K562 (cell line): Measurements from ENCODE around the gene TUB. TPM values are rescaled to one million over a fixed set of nuclear protein-coding genes. Genes with fewer than 3 reads are reported as not detected.

Experiments used
- ATAC-seq: fragments of 200-7000 bp; cut with Tn5 transposase; 3 replicates; pipeline ENCODE4 v1.9.1; 2020; ENCODE audit warnings: moderate library complexity
- BruUV-seq: library from RNA; stranded (reverse); fragments of 400-500 nt; replicated peaks from 2 replicates; lab custom pipeline; 2021; lab: Mats Ljungman, UMichigan
- CTCF ChIA-PET: fragments of 300-600 bp; formaldehyde crosslinking; extraction: SDS; loops from one replicate; lab custom pipeline; 2021; ENCODE audit warnings: low intra/inter-chr PET ratio; lab: Yijun Ruan, JAX
- POLR2A ChIA-PET: fragments of 300-600, 350-650 bp; sonication (Branson Sonifier 250); formaldehyde crosslinking; extraction: SDS; loops from one replicate; lab custom pipeline; 2021; ENCODE audit warnings: antibody characterized with exemption, inconsistent platforms; lab: Yijun Ruan, JAX
- DNase-seq, 4 experiments: peaks; one replicate each; pipeline versions ENCODE4 v3.0.0 to v3.0.0-alpha.2; 2011 to 2018; ENCODE audit warnings: low spot score in 3 of 4, mixed read lengths in 3 of 4; ENCODE audit errors: extremely low read depth in 1 of 4
- FAIRE-seq: peaks from 2 replicates; lab custom pipeline; 2011; peaks lifted over from hg19 to GRCh38; lab: Jason Lieb, UNC
- H2AFZ ChIP-seq: 2 replicates; pipeline ENCODE4 v1.6.0; 2011; ENCODE audit warnings: low read depth, low read length, control low read depth, inconsistent platforms
- H3K27ac ChIP-seq: fragments of 200-600 bp; 3 replicates; pipeline ENCODE4 v1.8.0; 2011; ENCODE audit warnings: low read depth, mild to moderate bottlenecking, control low read depth, inconsistent platforms, low read length, moderate library complexity, mixed read lengths; ENCODE audit errors: extremely low read depth
- H3K27me3 ChIP-seq, 2 experiments: fragments of 300-600 bp in 1 of 2; 2 replicates in 1 of 2; 3 replicates in 1 of 2; pipeline versions ENCODE4 v1.6.0 to v1.8.0; 2011; ENCODE audit warnings: inconsistent platforms in 2 of 2, low read length in 2 of 2, mild to moderate bottlenecking in 1 of 2, mixed read lengths in 1 of 2, moderate library complexity in 1 of 2; ENCODE audit not compliant: control insufficient read depth in 2 of 2, insufficient read depth in 2 of 2
- H3K36me3 ChIP-seq: fragments of 300-600 bp; 3 replicates; pipeline ENCODE4 v1.8.0; 2011; ENCODE audit warnings: mild to moderate bottlenecking, low read length, inconsistent platforms; ENCODE audit not compliant: control insufficient read depth, insufficient read depth
- H3K4me1 ChIP-seq, 2 experiments: fragments of 200-600 bp in 1 of 2; replicated peaks in 1 of 2; 2 replicates in 1 of 2; 3 replicates in 1 of 2; pipeline versions ENCODE4 v1.5.1 to v1.8.0; 2011; ENCODE audit warnings: inconsistent platforms in 2 of 2, low read length in 2 of 2, mild to moderate bottlenecking in 1 of 2, mixed read lengths in 1 of 2, moderate library complexity in 1 of 2; ENCODE audit not compliant: control insufficient read depth in 2 of 2, insufficient read depth in 2 of 2
- H3K4me2 ChIP-seq: 2 replicates; pipeline ENCODE4 v1.6.1; 2011; ENCODE audit warnings: low read length, control low read depth, inconsistent platforms, mixed read lengths; ENCODE audit not compliant: insufficient read depth
- H3K4me3 ChIP-seq: fragments of 200-600 bp; sonication (generic), shearing (Covaris generic); 2 replicates; pipeline ENCODE4 v1.5.1; 2016; ENCODE audit warnings: control low read depth, inconsistent platforms
- H3K79me2 ChIP-seq: fragments of 200-600 bp; 3 replicates; pipeline ENCODE4 v1.8.0; 2011; ENCODE audit warnings: low read length, inconsistent platforms; ENCODE audit not compliant: control insufficient read depth, insufficient read depth
- H3K9ac ChIP-seq, 2 experiments: 2 replicates each; pipeline versions ENCODE4 v1.6.0 to v1.6.1; 2011; ENCODE audit warnings: low read depth in 2 of 2, low read length in 2 of 2, control low read depth in 1 of 2, inconsistent platforms in 1 of 2, mild to moderate bottlenecking in 1 of 2, mixed read lengths in 1 of 2; ENCODE audit not compliant: insufficient read depth in 1 of 2
- H3K9me1 ChIP-seq: one replicate; pipeline ENCODE4 v1.6.0; 2011; ENCODE audit warnings: inconsistent platforms, mild to moderate bottlenecking, low read length, moderate library complexity; ENCODE audit not compliant: control insufficient read depth, insufficient read depth
- H3K9me3 ChIP-seq: replicated peaks from 2 replicates; pipeline ENCODE4 v1.5.1; 2011; ENCODE audit warnings: low read depth, low read length, inconsistent platforms; ENCODE audit not compliant: control insufficient read depth, insufficient read depth
- H4K20me1 ChIP-seq: replicated peaks from 2 replicates; pipeline ENCODE4 v1.6.1; 2011; ENCODE audit warnings: low read length, inconsistent platforms, mixed read lengths; ENCODE audit not compliant: control insufficient read depth, insufficient read depth
- E2F4 ChIP-seq: sonication (generic); formaldehyde crosslinking; IDR thresholded peaks from 2 replicates; pipeline ENCODE4 v1.8.0; 2022; ENCODE audit warnings: mild to moderate bottlenecking, low read depth, missing genetic modification reagents
- ID3 ChIP-seq, 2 experiments: fragments of 250-450 bp in 1 of 2; fragments of 450-650 bp in 1 of 2; sonication (Bioruptor Pico) in 1 of 2; IDR thresholded peaks; 2 replicates each; pipeline versions ENCODE4 v1.6.1 to v1.8.0; 2016 to 2021; ENCODE audit warnings: mild to moderate bottlenecking in 2 of 2, moderate library complexity in 2 of 2, missing compliant biosample characterization in 1 of 2, missing genetic modification characterization in 1 of 2
- LCOR ChIP-seq: sonication (generic); formaldehyde crosslinking; IDR thresholded peaks from 2 replicates; pipeline ENCODE4 v1.8.0; 2022; ENCODE audit warnings: mild to moderate bottlenecking, missing genetic modification reagents
- RBM14 ChIP-seq: fragments of 200-400 bp; formaldehyde crosslinking; IDR thresholded peaks from 2 replicates; pipeline ENCODE4 v1.6.1; 2018; ENCODE audit warnings: low read depth, mild to moderate bottlenecking, low read length, moderate library complexity, borderline replicate concordance; ENCODE audit not compliant: insufficient read depth
- ZNF592 ChIP-seq: fragments of 450-650 bp; IDR thresholded peaks from 2 replicates; pipeline ENCODE4 v1.6.1; 2017; ENCODE audit warnings: antibody characterized with exemption, mild to moderate bottlenecking
- WGBS: fragments of 100-300 bp; shearing (Covaris generic); methylation state at CpG from one replicate; pipeline ENCODE4 v1.1.6; 2016; ENCODE audit warnings: low coverage, mixed read lengths; ENCODE audit not compliant: insufficient coverage; ENCODE audit errors: missing lambda C conversion rate; 5-methylcytosine and 5-hydroxymethylcytosine counted together
- in situ Hi-C: fragments of 300-500 bp; cut with MboI; formaldehyde crosslinking; loops from 4 replicates; pipeline ENCODE4 v1.15.0; 2018; ENCODE audit warnings: inconsistent platforms, mixed read lengths
- intact Hi-C: fragments of 100-400 bp; cut with micrococcal nuclease; formaldehyde crosslinking; loops from 2 replicates; pipeline ENCODE4 v1.14.2; 2022
- polyA plus RNA-seq, 8 experiments: library from polyadenylated mRNA; depleted of rRNA in 4 of 8; stranded (reverse) in 5 of 8; unstranded in 3 of 8; fragments of >200 nt; fragmentation: Nextera tagmentation in 2 of 8; fragmentation: Illumina TruSeq in 1 of 8; extraction: Ambion mirVana in 2 of 8; extraction: Trizol in 1 of 8; gene quantifications; 2 replicates each; pipeline versions ENCODE4 v1.2.1 to v1.2.3, GENCODE V29; 2011 to 2014; ENCODE audit warnings: inconsistent platforms in 1 of 8, missing spikeins in 1 of 8
- total RNA-seq, 7 experiments: library from RNA; depleted of rRNA in 6 of 7; stranded (reverse); fragments of >200 nt in 6 of 7; fragmentation: Illumina TruSeq in 2 of 7; extraction: Trizol in 2 of 7; gene quantifications; 2 replicates each; pipeline versions ENCODE4 v1.2.1 to v1.2.3, GENCODE V29; 2011 to 2021; ENCODE audit warnings: low replicate concordance in 1 of 7

TUB gene
- total and polyA plus RNA-seq, 9 of the 15 experiments (the other 6 are each of a cell fraction or from before 2014, with no cell fraction given): not detected

- H3K27me3 ChIP-seq: peaks cover 14 to 48% of the 10 kb centered on the region in 2 experiments; a peak in 4 of 5 replicates
- no peak overlapping the region for H2AFZ ChIP-seq
- in situ Hi-C loops: no loop called here
- ATAC-seq: no peak
- H3K9me1 ChIP-seq: no peaks in the 10 kb centered on the region
- H3K4me1 ChIP-seq: no peaks in the 10 kb centered on the region; a peak in 2 of 5 replicates
- TF ChIP-seq E2F4 (CRISPR knock-in tag) (no peak), RBM14 (no peak), ID3 (CRISPR knock-in tag; IDR thresholded peaks at IDR 0.05) (no peak), ID3 (tag; IDR thresholded peaks at IDR 0.05) (no peak), ZNF592 (no peak), LCOR (CRISPR knock-in tag) (no peak)
- TF ChIP-seq, all 486 proteins: peak for 0
- Histone ChIP-seq H3K36me3 (no peaks in the 10 kb centered on the region), H3K9me3 (no peaks in the 10 kb centered on the region), H3K4me3 (no peak overlapping the region), H3K79me2 (no peaks in the 10 kb centered on the region), H4K20me1 (peaks cover 12% of the 10 kb centered on the region), H3K9ac (no peak overlapping the region), H3K27ac (no peak overlapping the region), H3K4me2 (no peak overlapping the region)
- ChIA-PET POLR2A (interaction anchor here (1.4 kb wide), 1 partner anchor 9 kb away, joined by 4 read pairs; no protein-coding TSS in a partner anchor), CTCF (interaction anchor here (1.1 to 2.5 kb wide), 2 partner anchors 38 to 67 kb away, joined by 6 to 16 read pairs; no protein-coding TSS in a partner anchor)
- intact Hi-C loops: loop anchor here (2.0 to 5.0 kb wide), 3 partner anchors 25 to 67 kb away; no protein-coding TSS in a partner anchor
- no peak for FAIRE-seq
- no peak for DNase-seq
- WGBS: 6% methylated on average over 7 of the region's 10 CpGs
- no TSS peak for BruUV-seq
Measured at GRCh38 chr11:8032122-8032521, 48.9 kb upstream of the TUB start.
